Measurements from ENCODE around the gene ZNF44. TPM values are rescaled to one million over a fixed set of nuclear protein-coding genes. Genes with fewer than 3 reads are reported as not detected.

Gene ZNF44
- total and polyA plus RNA-seq, 2 of the 13 experiments (the other 11 are each of a cell fraction or from before 2014, with no cell fraction given), result 6.9 to 15.7 TPM

GRCh38 chr19:12293777-12294248, 870 bp downstream of the ZNF44 start (continued):
- no peak for TF ChIP-seq PBX2 (CRISPR knock-in tag; IDR thresholded peaks at IDR 0.05)
- TF ChIP-seq RERE (CRISPR knock-in tag; IDR thresholded peaks at IDR 0.05; ENCODE audit: low read depth), result 0 out of 2 replicates have a peak, but pooled peaks have one; percentile 27
- peak; percentile 78 for TF ChIP-seq ETV5 (CRISPR knock-in tag; IDR thresholded peaks at IDR 0.05; ENCODE audit: borderline replicate concordance)
- no peak for TF ChIP-seq ONECUT2 (CRISPR knock-in tag; IDR thresholded peaks at IDR 0.05)
- no peak for TF ChIP-seq PBX3 (CRISPR knock-in tag; IDR thresholded peaks at IDR 0.05; ENCODE audit: borderline replicate concordance)
- TF ChIP-seq ZFX (CRISPR knock-in tag; IDR thresholded peaks at IDR 0.05; ENCODE audit: low read depth), result no peak
- peak; percentile 72 to 90 for TF ChIP-seq POLR2A (IDR thresholded peaks at IDR 0.05; ENCODE audit: insufficient read depth in 1 of 2, low read depth in 2 of 2, low read length in 2 of 2)
- TF ChIP-seq CBX5 (CRISPR knock-in tag; IDR thresholded peaks at IDR 0.05; ENCODE audit: borderline replicate concordance), result peak; percentile 60; the same call in 1 of the 2 replicates
- peak; percentile 26; the same call in 1 of the 2 replicates for TF ChIP-seq SALL2 (CRISPR knock-in tag; IDR thresholded peaks at IDR 0.05)
- no peak for TF ChIP-seq ZFP37 (CRISPR knock-in tag; IDR thresholded peaks at IDR 0.05; ENCODE audit: borderline replicate concordance)
- no peak for TF ChIP-seq SMAD3 (CRISPR knock-in tag; IDR thresholded peaks at IDR 0.05)
- TF ChIP-seq ARID2 (CRISPR knock-in tag; IDR thresholded peaks at IDR 0.05; ENCODE audit: borderline replicate concordance), result peak; percentile 47; the same call in 1 of the 2 replicates
- peak; percentile 84 for TF ChIP-seq PAXIP1 (CRISPR knock-in tag; conservative IDR thresholded peaks at IDR 0.05)
- TF ChIP-seq ZNF781 (CRISPR knock-in tag; IDR thresholded peaks at IDR 0.05; ENCODE audit: borderline replicate concordance, not compliant biosample characterization), result no peak
- TF ChIP-seq TCF7 (IDR thresholded peaks at IDR 0.05; ENCODE audit: low read depth), result peak; percentile 77
- 0 out of 2 replicates have a peak, but pooled peaks have one; percentile 28 for TF ChIP-seq ZNF503 (CRISPR knock-in tag; IDR thresholded peaks at IDR 0.05)
- no peak for TF ChIP-seq KDM4B (CRISPR knock-in tag; IDR thresholded peaks at IDR 0.05)

Measured in HepG2 (cell line).